VCaP (cell line): ENCODE data around the gene SLC9A1.
A peak's percentile ranks its signal among the peaks of the same experiment; 100 is the strongest.

Source experiments
- H3K27ac ChIP-seq: fragments of 450-650 bp; 2 replicates; pipeline ENCODE4 v1.5.1; 2017
- CTCF ChIP-seq: fragments of 450-650 bp; conservative IDR thresholded peaks from 2 replicates; pipeline ENCODE4 v1.5.1; 2017; ENCODE audit warnings: mild to moderate bottlenecking, moderate library complexity

The SLC9A1 gene

GRCh38 chr1:27144049-27144748 is 10.7 kb downstream of the SLC9A1 start:
- no peak for TF ChIP-seq CTCF
- peak overlapping the region; percentile 86 for H3K27ac ChIP-seq

GRCh38 chr1:27143401-27143800 is 11.5 kb downstream of the SLC9A1 start:
- H3K27ac ChIP-seq = peak overlapping the region; percentile 86
- no peak for TF ChIP-seq CTCF

DNA sequence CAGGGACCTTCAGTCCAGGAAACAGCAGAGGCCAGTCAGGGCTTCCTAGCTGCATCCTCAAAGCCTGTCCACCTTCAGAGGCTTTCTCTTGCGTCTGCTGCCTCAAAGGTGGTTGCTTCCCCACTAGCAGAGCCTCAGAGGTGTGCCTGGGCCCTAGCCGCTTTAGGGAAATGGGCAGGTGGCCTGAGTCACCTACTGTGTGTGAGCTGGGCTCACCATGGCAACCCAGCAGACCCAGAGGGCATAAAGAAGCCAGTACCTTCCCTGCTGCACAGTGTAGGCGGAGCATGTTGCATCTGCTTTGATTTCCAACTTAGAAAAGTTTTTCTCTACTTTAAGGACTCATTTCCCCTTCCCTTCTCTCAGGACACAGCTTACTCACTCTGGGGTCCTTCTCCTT is 12.5 kb downstream of the SLC9A1 start:
- no peak for TF ChIP-seq CTCF
- peak overlapping the region; percentile 86 for H3K27ac ChIP-seq

DNA sequence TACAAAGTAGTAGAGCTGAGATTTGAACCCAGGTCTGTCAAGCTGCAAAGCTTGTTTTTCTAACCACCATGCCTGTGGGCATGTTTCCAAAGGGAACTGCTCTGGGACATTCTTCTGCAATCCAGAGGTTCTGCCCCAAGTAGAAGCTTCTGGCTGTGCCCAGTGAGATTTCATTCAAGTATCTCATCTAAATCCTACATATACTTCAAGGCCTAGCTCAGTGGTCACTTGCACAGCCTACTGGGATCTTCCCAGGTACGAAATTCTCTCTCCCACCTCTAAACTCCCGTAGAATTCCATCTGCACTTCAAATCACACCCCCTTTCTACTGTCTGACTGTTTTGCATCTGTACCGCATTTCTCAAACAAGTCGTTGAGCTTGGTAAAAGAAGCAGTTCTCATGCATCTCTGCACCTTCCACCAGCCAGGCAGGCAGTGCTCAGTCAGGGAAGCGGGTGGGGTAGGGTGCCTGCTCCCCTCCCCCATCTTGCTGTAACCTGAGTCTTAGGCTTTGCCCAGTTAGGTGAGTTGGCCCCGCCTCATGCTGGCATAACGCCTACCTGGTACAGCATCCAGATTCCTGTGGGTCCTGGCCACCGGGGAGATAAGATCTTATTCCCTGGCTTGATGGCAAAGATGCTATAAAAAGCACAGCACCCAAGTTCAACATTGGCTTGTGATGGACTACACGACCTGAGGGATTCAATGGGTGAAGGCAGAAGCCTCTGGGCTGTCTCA is 13.5 kb downstream of the SLC9A1 start:
- no peak for TF ChIP-seq CTCF
- peak overlapping the region; percentile 86 for H3K27ac ChIP-seq

DNA sequence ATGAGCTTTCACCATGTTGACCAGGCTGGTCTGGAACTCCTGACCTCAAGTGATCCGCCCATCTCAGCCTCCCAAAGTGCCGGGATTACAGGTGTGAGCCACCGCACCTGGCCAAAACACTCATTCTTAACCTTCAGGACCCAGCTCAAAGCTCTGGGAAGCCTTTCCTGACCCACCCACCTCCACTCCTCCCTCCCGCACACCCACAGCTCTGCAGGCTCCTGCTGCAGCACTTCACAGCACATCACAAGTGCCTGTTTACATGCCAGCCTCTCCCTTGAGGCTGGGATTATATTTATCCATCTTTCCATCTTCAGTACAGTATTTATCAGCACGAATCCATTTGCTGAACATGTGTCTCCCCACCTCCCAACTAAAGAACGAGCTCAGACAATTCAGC is 14.9 kb downstream of the SLC9A1 start:
- H3K27ac ChIP-seq = peak overlapping the region; percentile 86
- no peak for TF ChIP-seq CTCF

GRCh38 chr1:27138927-27139326 is 16.0 kb downstream of the SLC9A1 start:
- no peak for TF ChIP-seq CTCF
- no peak overlapping the region; the same call in 1 of the 2 replicates for H3K27ac ChIP-seq

DNA sequence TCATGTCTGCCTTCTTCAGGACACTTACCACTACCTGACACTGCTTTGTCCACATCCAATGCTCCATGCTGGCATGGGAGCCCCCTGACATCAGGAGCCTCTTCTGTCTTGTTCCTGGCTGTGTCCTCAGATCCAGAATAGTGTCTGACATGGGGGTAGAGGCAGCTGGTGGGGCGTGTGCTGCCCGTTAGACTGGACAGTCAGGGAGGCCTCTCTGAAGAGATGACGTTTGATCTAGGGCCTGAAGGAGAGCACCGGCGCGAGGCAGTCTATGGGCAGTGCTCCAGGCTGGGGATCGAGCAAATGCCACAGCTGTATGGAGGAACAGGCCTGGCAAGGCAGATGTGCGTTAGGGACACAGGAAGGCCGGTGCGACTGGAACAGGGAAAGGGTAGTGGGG is 16.6 kb downstream of the SLC9A1 start:
- no peak for TF ChIP-seq CTCF

More for the DNA sequence above, 16.6 kb downstream of the SLC9A1 start:
- no peak overlapping the region for H3K27ac ChIP-seq
